ENCODE results near the gene NFIA. TPM values are rescaled to one million over a fixed set of nuclear protein-coding genes. Genes with fewer than 3 reads are reported as not detected.

NFIA gene
- polyA plus RNA-seq, 3 donors, result 1.4 to 5.3 (median 2.4) TPM

DNA sequence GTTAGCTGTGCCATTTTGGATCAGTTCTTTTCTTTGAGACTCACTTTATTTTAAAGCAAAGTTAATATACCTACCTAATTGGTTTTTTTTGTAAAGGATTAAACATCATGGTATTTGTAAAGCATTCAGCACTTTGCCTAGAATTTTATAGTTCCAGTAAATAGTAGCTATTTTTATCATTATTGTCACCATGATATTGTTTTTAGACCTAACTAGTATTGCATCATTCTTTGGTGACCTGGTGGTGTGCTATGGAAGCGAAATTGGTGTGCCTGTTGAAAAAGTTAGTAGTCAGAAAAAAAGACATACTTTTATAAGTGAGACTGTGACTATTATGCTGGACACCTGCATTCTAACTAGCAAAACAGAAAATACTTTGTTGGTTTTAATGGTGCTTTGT, 81.0 kb downstream of the NFIA start:
- Mint-ChIP-seq H3K27ac (no peak overlapping the region), H3K4me1 (peaks cover 15% of the 10 kb centered on the region), H3K27me3 (ENCODE audit: low read depth in 3 of 3) (peaks cover 0 to 2% (median 0%) of the 10 kb centered on the region in 3 donors), H3K36me3 (peaks cover 3 to 5% of the 10 kb centered on the region in 2 donors), H3K4me3 (no peak overlapping the region), H3K9me3 (peaks cover 0 to 2% (median 0%) of the 10 kb centered on the region in 7 donors)
- TF ChIP-seq, protein P1, sequence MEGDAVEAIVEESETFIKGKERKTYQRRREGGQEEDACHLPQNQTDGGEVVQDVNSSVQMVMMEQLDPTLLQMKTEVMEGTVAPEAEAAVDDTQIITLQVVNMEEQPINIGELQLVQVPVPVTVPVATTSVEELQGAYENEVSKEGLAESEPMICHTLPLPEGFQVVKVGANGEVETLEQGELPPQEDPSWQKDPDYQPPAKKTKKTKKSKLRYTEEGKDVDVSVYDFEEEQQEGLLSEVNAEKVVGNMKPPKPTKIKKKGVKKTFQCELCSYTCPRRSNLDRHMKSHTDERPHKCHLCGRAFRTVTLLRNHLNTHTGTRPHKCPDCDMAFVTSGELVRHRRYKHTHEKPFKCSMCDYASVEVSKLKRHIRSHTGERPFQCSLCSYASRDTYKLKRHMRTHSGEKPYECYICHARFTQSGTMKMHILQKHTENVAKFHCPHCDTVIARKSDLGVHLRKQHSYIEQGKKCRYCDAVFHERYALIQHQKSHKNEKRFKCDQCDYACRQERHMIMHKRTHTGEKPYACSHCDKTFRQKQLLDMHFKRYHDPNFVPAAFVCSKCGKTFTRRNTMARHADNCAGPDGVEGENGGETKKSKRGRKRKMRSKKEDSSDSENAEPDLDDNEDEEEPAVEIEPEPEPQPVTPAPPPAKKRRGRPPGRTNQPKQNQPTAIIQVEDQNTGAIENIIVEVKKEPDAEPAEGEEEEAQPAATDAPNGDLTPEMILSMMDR (IDR thresholded peaks at IDR 0.05), result no peak
- no peak overlapping the region for H3K4me2 ChIP-seq (replicated peaks; ENCODE audit: extremely low read depth, low read length, poor library complexity, severe bottlenecking)
- intact Hi-C loops (cut with micrococcal nuclease), result no loop called here
- no peak overlapping the region for H2AFZ ChIP-seq (ENCODE audit: insufficient read depth, low read depth, low read length, poor library complexity, severe bottlenecking)
- no CpG with 5 or more reads among the region's 1 CpG for WGBS (ENCODE audit: insufficient coverage)
- H3K4me3 ChIP-seq (replicated peaks in 1 of 3; ENCODE audit: low read depth in 2 of 3, low read length in 3 of 3), result no peak overlapping the region
- H3K27ac ChIP-seq (ENCODE audit: low read depth in 1 of 2, low read length in 2 of 2), result no peak overlapping the region
- no peaks in the 10 kb centered on the region for H4K20me1 ChIP-seq (ENCODE audit: insufficient read depth, low read length)
- no peak for DNase-seq
- H3K36me3 ChIP-seq (replicated peaks in 1 of 2; ENCODE audit: control insufficient read depth in 1 of 2, insufficient read depth in 2 of 2, low read length in 2 of 2), result no peaks in the 10 kb centered on the region
- no peaks in the 10 kb centered on the region for H3K79me2 ChIP-seq (ENCODE audit: insufficient read depth, low read length)
- no peaks in the 10 kb centered on the region for H3K27me3 ChIP-seq (ENCODE audit: control insufficient read depth in 2 of 2, insufficient read depth in 2 of 2, low read length in 2 of 2)
- H3K9ac ChIP-seq (ENCODE audit: insufficient read depth, low read length, poor library complexity, severe bottlenecking), result no peak overlapping the region
- H3K4me1 ChIP-seq (ENCODE audit: control insufficient read depth in 1 of 2, insufficient read depth in 2 of 2, low read length in 2 of 2), result peaks cover 3 to 14% of the 10 kb centered on the region in 2 donors
- no peaks in the 10 kb centered on the region for H3K9me3 ChIP-seq (replicated peaks in 1 of 2; ENCODE audit: control insufficient read depth in 1 of 2, insufficient read depth in 1 of 2, low read length in 2 of 2)

DNA sequence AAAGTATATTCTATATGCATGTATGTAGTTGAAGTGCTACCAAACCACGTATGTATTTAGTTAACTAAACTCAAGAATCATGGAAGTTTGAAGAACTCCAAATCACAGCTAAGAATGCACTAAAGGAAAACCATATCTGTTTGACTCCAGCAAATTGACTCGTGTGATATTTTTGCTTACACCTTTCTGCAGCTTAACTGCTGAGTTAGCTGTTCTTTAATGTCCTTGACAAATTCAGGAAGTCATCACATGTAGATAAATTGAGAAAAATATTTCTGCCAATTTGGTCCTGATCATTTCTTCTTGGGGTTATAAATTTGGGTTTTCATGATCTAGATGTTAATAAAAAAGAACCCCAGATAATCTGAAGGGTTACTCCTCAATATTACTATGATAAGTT, 83.0 kb downstream of the NFIA start:
- DNase-seq, result no peak
- H3K4me2 ChIP-seq (replicated peaks; ENCODE audit: extremely low read depth, low read length, poor library complexity, severe bottlenecking), result no peak overlapping the region
- no peaks in the 10 kb centered on the region for H3K36me3 ChIP-seq (replicated peaks in 1 of 2; ENCODE audit: control insufficient read depth in 1 of 2, insufficient read depth in 2 of 2, low read length in 2 of 2)
- no peak overlapping the region for H3K9ac ChIP-seq (ENCODE audit: insufficient read depth, low read length, poor library complexity, severe bottlenecking)
- peaks cover under 1 to 4% of the 10 kb centered on the region in 2 donors for H3K4me1 ChIP-seq (ENCODE audit: control insufficient read depth in 1 of 2, insufficient read depth in 2 of 2, low read length in 2 of 2)
- H3K27ac ChIP-seq (ENCODE audit: low read depth in 1 of 2, low read length in 2 of 2), result no peak overlapping the region
- H3K27me3 ChIP-seq (ENCODE audit: control insufficient read depth in 2 of 2, insufficient read depth in 2 of 2, low read length in 2 of 2), result no peaks in the 10 kb centered on the region
- intact Hi-C loops (cut with micrococcal nuclease), result no loop called here
- 100% methylated on average over 1 of the region's 2 CpGs for WGBS (ENCODE audit: insufficient coverage)
- Mint-ChIP-seq H3K4me1 (peaks cover 4% of the 10 kb centered on the region), H3K4me3 (no peak overlapping the region), H3K27me3 (ENCODE audit: low read depth in 3 of 3) (no peaks in the 10 kb centered on the region), H3K9me3 (peaks cover 0 to 2% (median 0%) of the 10 kb centered on the region in 7 donors), H3K27ac (no peak overlapping the region), H3K36me3 (peaks cover 3% of the 10 kb centered on the region in 2 donors)
- TF ChIP-seq, protein P1 (IDR thresholded peaks at IDR 0.05), result no peak
- no peak overlapping the region for H3K4me3 ChIP-seq (replicated peaks in 1 of 3; ENCODE audit: low read depth in 2 of 3, low read length in 3 of 3)
- no peaks in the 10 kb centered on the region for H3K9me3 ChIP-seq (replicated peaks in 1 of 2; ENCODE audit: control insufficient read depth in 1 of 2, insufficient read depth in 1 of 2, low read length in 2 of 2)
- H4K20me1 ChIP-seq (ENCODE audit: insufficient read depth, low read length), result no peaks in the 10 kb centered on the region
- H2AFZ ChIP-seq (ENCODE audit: insufficient read depth, low read depth, low read length, poor library complexity, severe bottlenecking), result no peak overlapping the region
- no peaks in the 10 kb centered on the region for H3K79me2 ChIP-seq (ENCODE audit: insufficient read depth, low read length)
